GM23338 (cell line): ENCODE measurements around the gene TOLLIP.

Experiments used
- CTCF ChIP-seq, 2 experiments: fragments of 200-600 bp in 1 of 2; sonication (generic) in 1 of 2; conservative IDR thresholded peaks; 2 replicates each; pipeline versions ENCODE4 v1.5.1 to v1.6.1; 2016 to 2017; ENCODE audit warnings: antibody characterized with exemption in 2 of 2, low read depth in 2 of 2, mild to moderate bottlenecking in 2 of 2, moderate library complexity in 1 of 2
- EZH2 ChIP-seq: fragments of 200-600 bp; sonication (generic); IDR thresholded peaks from one replicate; pipeline ENCODE4 v1.8.0; 2017; ENCODE audit warnings: antibody characterized with exemption, mild to moderate bottlenecking, low read depth; ENCODE audit not compliant: unreplicated experiment
- EZH2phosphoT487 ChIP-seq: fragments of 200-600 bp; sonication (generic); IDR thresholded peaks from one replicate; pipeline ENCODE4 v1.8.1; 2018; ENCODE audit warnings: antibody characterized with exemption; ENCODE audit not compliant: unreplicated experiment
- POLR2AphosphoS5 ChIP-seq: IDR thresholded peaks from 2 replicates; pipeline ENCODE4 v1.6.1; 2016; ENCODE audit warnings: antibody characterized with exemption, low read depth
- STAT1 ChIP-seq: IDR thresholded peaks from one replicate; pipeline ENCODE4 v1.6.1; 2016; ENCODE audit warnings: antibody characterized with exemption; ENCODE audit not compliant: unreplicated experiment
- TF ChIP-seq, protein P1 (sequence below): fragments of 250-450 bp; sonication (Bioruptor Pico); IDR thresholded peaks from 2 replicates; pipeline ENCODE4 v1.5.0; 2020; ENCODE audit warnings: mild to moderate bottlenecking, moderate library complexity

GRCh38 chr11:1257916-1258315 is 51.5 kb downstream of the TOLLIP start:
- TF ChIP-seq CTCF (conservative IDR thresholded peaks at IDR 0.05; ENCODE audit: low read depth in 2 of 2) (no peak), EZH2 (no peak), POLR2AphosphoS5 (no peak), STAT1 (no peak), EZH2phosphoT487 (no peak)
- TF ChIP-seq, protein P1, sequence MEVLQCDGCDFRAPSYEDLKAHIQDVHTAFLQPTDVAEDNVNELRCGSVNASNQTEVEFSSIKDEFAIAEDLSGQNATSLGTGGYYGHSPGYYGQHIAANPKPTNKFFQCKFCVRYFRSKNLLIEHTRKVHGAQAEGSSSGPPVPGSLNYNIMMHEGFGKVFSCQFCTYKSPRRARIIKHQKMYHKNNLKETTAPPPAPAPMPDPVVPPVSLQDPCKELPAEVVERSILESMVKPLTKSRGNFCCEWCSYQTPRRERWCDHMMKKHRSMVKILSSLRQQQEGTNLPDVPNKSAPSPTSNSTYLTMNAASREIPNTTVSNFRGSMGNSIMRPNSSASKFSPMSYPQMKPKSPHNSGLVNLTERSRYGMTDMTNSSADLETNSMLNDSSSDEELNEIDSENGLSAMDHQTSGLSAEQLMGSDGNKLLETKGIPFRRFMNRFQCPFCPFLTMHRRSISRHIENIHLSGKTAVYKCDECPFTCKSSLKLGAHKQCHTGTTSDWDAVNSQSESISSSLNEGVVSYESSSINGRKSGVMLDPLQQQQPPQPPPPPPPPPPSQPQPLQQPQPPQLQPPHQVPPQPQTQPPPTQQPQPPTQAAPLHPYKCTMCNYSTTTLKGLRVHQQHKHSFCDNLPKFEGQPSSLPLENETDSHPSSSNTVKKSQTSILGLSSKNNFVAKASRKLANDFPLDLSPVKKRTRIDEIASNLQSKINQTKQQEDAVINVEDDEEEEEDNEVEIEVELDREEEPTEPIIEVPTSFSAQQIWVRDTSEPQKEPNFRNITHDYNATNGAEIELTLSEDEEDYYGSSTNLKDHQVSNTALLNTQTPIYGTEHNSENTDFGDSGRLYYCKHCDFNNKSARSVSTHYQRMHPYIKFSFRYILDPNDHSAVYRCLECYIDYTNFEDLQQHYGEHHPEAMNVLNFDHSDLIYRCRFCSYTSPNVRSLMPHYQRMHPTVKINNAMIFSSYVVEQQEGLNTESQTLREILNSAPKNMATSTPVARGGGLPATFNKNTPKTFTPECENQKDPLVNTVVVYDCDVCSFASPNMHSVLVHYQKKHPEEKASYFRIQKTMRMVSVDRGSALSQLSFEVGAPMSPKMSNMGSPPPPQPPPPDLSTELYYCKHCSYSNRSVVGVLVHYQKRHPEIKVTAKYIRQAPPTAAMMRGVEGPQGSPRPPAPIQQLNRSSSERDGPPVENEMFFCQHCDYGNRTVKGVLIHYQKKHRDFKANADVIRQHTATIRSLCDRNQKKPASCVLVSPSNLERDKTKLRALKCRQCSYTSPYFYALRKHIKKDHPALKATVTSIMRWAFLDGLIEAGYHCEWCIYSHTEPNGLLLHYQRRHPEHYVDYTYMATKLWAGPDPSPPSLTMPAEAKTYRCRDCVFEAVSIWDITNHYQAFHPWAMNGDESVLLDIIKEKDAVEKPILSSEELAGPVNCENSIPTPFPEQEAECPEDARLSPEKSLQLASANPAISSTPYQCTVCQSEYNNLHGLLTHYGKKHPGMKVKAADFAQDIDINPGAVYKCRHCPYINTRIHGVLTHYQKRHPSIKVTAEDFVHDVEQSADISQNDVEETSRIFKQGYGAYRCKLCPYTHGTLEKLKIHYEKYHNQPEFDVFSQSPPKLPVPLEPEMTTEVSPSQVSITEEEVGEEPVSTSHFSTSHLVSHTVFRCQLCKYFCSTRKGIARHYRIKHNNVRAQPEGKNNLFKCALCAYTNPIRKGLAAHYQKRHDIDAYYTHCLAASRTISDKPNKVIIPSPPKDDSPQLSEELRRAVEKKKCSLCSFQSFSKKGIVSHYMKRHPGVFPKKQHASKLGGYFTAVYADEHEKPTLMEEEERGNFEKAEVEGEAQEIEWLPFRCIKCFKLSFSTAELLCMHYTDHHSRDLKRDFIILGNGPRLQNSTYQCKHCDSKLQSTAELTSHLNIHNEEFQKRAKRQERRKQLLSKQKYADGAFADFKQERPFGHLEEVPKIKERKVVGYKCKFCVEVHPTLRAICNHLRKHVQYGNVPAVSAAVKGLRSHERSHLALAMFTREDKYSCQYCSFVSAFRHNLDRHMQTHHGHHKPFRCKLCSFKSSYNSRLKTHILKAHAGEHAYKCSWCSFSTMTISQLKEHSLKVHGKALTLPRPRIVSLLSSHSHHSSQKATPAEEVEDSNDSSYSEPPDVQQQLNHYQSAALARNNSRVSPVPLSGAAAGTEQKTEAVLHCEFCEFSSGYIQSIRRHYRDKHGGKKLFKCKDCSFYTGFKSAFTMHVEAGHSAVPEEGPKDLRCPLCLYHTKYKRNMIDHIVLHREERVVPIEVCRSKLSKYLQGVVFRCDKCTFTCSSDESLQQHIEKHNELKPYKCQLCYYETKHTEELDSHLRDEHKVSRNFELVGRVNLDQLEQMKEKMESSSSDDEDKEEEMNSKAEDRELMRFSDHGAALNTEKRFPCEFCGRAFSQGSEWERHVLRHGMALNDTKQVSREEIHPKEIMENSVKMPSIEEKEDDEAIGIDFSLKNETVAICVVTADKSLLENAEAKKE, result no peak
